ENCODE data around the gene CARD8.
A peak's percentile ranks its signal among the peaks of the same experiment; 100 is the strongest.
"Not testable (repeated sequence)": the region's sequence is repeated elsewhere in the genome, so short reads cannot be mapped to it uniquely, and the experiment has no call there.

Gene CARD8

GRCh38 chr19:48255376-48256303 lies at the start of gene CARD8:
TSS of gene CARD8 (minus strand) at chr19:48255912. CDS start at chr19:48241020, 14,892 bp downstream.
- peak; percentile 6 to 87 (median 75) for DNase-seq

DNA sequence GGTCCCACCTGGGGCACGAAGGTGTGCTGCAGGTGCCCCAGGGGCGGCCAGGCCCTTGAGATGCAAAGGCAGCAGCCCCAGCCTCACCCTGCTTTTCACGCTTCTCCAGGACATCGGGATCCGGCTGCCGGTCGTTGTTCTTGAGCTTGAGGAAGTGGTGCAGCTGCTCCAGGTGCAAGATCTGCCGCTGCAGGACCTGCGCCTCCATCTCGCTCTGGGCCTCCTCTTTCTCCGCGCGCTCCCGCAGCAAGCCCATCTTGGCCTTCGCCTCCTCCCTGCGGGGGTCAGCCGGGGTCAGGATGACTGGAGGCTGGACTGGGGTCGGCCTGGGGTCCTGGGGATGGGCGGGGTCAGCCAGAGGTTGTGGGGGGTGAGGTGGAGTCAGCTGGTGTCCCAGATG lies 48.2 kb upstream of the CARD8 start:
- no peak for DNase-seq

DNA sequence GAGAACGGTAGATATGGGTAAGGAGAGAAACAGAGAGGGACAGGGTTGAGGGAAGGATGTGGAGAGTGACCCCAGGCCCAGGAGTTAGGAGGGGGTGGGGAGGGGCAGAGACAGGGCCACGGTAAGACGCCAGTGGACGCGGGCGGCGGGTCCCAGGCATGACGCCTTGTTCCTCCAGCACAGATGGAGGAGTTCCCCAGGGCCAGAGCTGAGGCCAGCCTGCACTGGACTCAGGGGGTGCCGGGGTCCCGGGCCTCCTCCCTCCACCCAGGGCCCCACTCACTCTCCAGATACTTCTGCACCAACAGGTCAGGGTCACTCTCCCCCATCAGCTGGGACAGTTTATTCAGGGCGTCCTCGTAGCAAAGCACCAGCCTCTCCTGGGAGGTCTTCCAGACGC lies 47.7 kb upstream of the CARD8 start:
- DNase-seq = no peak

- DNase-seq = no peak
These were observed 46.9 kb upstream of the CARD8 start for GRCh38 chr19:48302600-48302959.

DNA sequence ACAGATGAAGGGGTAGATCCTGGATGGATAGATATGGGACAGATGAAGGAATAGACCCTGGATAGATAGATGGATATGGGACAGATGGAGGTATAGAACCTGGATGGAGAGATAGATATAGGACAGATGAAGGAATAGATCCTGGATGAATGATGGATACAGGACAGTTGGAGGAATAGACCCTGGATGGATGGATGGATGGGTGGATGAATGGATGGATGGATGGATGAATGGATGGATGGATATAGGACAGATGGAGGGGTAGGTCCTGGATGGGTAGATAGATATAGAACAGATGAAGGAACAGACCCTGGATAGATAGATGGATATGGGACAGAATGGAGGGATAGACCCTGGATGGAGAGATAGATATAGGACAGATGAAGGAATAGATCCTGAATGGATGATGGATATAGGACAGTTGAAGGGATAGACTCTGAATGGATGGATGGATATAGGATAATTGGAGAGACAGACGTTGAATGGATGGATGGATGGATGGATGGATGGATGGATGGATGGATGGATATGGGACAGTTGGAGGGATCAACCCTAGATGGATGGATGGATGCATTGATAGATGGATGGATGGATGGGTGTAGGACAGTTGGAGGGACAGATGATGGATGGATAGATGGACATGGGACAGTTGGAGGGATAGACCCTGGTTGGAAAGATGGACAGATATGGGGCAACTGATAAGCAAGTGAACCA lies 46.3 kb upstream of the CARD8 start:
- no peak for DNase-seq

GRCh38 chr19:48297975-48298374 lies 42.3 kb upstream of the CARD8 start:
- no peak for DNase-seq

GRCh38 chr19:48296963-48297734 lies 41.4 kb upstream of the CARD8 start:
- no peak for DNase-seq

GRCh38 chr19:48295458-48295857 lies 39.7 kb upstream of the CARD8 start:
- no peak for DNase-seq

DNA sequence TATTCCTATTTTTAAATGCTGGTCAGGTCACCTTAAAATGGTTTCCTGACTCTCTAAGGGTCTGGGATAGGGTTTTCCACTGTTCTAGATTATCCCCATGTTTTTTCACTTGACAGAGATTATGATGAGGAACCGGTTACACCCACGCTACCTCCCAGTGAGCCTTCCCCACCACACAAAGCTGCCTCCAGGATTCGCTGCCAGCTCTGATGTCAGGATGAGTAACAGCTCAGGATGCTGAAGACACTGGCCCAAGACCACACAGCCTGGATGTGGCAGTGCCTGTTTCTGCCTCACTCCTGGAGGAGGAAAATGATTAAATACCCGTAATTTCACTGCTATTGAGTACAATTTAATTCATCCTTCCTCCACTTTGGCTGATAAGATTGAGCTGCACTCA lies 37.1 kb upstream of the CARD8 start:
- no peak for DNase-seq

GRCh38 chr19:48291489-48291815 lies 35.7 kb upstream of the CARD8 start:
- not testable (repeated sequence) for DNase-seq

DNA sequence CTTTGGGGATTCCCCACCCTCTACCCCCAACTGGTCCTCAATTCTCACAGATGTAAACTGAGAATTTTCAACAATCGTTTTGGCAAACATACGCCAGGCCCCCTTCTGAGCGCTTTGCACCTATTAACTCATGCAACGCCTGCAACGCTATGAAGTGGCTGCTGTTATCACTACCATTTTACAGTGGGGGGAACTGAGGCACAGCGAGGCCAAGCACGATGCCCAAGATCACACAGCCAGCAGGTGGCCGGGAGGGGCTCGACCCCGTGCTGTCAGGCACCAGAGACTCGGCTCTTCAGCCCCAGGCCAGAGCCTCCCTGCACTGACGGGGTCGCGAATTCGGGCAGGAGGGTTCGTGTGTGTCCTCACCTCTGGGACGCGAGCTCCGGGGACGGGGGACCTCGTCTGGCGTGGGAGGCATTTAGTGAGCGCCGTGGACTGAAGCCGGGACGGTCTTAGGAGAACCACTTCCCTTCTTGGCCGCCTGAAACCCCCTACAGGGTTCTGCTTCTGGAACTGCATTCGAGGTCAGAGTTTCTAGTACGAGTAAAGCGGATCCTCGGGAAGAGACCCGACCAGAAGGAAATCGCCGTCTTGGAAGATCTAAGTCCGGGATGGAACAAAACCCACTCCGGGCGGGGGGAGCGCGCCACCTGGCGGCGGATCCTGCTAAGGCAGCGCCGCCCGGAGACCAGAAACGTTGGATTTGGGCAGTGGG lies 35.2 kb upstream of the CARD8 start:
- DNase-seq = peak in 12 of 14 donors; percentile 12 to 80 (median 46)

GRCh38 chr19:48290401-48290770 lies 34.7 kb upstream of the CARD8 start:
- peak in 2 of 14 donors; percentile 17 to 64 for DNase-seq

- no peak for DNase-seq
These were observed 32.0 kb upstream of the CARD8 start for GRCh38 chr19:48287748-48288147.

DNA sequence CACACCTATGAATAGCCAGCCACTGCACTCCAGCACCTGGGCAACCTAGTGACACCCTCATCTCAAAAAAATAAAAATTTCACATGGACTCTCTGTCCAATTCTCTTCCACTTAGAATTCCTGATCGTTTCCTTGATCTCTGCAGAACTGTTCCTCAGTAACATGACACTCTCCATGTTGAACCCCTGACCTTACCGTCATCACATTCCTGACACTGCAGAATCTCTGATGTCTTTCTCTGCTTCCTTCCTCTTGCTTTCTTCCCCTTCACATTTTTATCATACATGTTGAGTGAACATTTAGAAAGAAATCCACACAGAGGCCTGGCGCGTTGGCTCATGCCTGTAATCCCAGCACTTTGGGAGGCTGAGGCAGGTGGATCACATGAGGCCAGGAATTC lies 29.2 kb upstream of the CARD8 start:
- DNase-seq = no peak

DNA sequence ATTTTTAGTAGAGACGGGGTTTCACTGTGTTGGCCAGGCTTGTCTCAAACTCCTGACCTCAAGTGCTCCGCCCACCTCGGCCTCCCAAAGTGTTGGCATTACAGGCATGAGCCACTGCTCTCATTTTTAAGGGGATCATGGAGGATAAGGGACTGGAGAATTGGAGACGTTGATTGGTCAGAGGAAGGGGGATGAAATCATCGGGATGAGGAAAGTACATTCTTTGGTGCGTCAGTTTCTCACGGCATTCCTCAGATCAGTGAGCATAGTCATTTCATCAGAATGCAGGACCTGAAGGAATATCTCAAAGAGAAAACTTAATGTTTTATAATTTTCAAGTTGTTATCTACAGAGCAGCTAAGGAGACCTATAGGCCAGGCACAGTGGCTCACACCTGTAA lies 28.2 kb upstream of the CARD8 start:
- no peak for DNase-seq

GRCh38 chr19:48279747-48280146 lies 24.0 kb upstream of the CARD8 start:
- DNase-seq = no peak

GRCh38 chr19:48274938-48275337 lies 19.2 kb upstream of the CARD8 start:
- no peak for DNase-seq

- DNase-seq = no peak
These were observed 18.5 kb upstream of the CARD8 start for GRCh38 chr19:48274173-48274572.

- DNase-seq = peak in 7 of 14 donors; percentile 13 to 43 (median 25)
These were observed 15.9 kb upstream of the CARD8 start for GRCh38 chr19:48271531-48272151.

DNA sequence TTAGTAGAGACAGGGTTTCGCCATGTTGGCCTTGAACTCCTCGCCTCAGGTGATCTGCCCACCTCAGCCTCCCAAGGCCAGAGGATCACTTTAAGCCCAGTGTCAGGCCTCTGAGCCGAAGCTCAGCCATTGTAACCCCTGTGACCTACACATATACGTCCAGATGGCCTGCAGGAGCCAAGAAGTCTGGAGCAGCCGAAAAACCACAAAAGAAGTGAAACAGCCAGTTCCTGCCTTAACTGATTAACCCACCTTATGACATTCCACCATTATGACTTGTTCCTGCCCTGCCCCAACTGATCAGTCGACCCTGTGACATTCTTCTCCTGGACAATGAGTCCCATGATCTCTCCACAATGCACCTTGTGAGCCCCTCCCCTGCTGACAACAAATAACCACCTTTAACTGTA lies 13.9 kb upstream of the CARD8 start:
- not testable (repeated sequence) for DNase-seq

DNA sequence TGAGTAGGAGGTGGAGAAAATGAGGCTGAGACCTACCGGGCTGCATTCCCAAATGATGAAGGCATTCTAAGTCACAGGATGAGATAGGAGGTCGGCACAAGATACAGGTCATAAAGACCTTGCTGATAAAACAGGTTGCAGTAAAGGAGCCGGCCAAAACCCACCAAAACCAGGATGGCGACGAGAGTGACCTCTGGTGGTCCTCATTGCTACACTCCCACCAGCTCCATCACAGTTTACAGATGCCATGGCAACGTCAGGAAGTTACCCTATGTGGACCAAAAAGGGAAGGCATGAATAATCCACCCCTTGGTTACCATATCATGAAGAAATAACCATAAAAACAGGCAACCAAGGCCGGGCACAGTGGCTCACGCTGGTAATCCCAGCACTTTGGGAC lies 9.6 kb upstream of the CARD8 start:
- DNase-seq = not testable (repeated sequence)

GRCh38 chr19:48260359-48260714 lies 4.6 kb upstream of the CARD8 start:
- not testable (repeated sequence) for DNase-seq

Measured in C1 segment of cervical spinal cord (tissue), 14 donors.